HepG2 (cell line): Measurements from ENCODE around the gene FAM98A.

Experiments used
- CHD2 ChIP-seq: IDR thresholded peaks from 2 replicates; pipeline ENCODE4 v1.6.1; 2011; ENCODE audit warnings: low read depth, low read length, improper control_type of control experiment
- CREB1 ChIP-seq, 2 experiments: fragments of 450-650 bp in 1 of 2; IDR thresholded peaks; 2 replicates each; pipeline ENCODE4 v1.6.1; 2016 to 2017; ENCODE audit warnings: control low read depth in 1 of 2, mild to moderate bottlenecking in 1 of 2, missing compliant biosample characterization in 1 of 2, missing genetic modification characterization in 1 of 2
- FOXK2 ChIP-seq: fragments of 450-650 bp; IDR thresholded peaks from 2 replicates; pipeline ENCODE4 v1.6.1; 2016
- REPIN1 ChIP-seq: sonication (generic); formaldehyde crosslinking; IDR thresholded peaks from 2 replicates; pipeline ENCODE4 v1.8.0; 2022; ENCODE audit warnings: missing genetic modification reagents, low read depth, mild to moderate bottlenecking, borderline replicate concordance
- YY1 ChIP-seq: IDR thresholded peaks from 2 replicates; pipeline ENCODE4 v1.6.1; 2011; ENCODE audit warnings: low read length, low read depth, moderate library complexity, mild to moderate bottlenecking; ENCODE audit not compliant: insufficient read depth, insufficient replicate concordance
- ZNF589 ChIP-seq: sonication (generic); formaldehyde crosslinking; conservative IDR thresholded peaks from 2 replicates; pipeline ENCODE4 v1.8.0; 2022; ENCODE audit warnings: mild to moderate bottlenecking, moderate library complexity, missing genetic modification reagents
- ZNF782 ChIP-seq: sonication (generic); formaldehyde crosslinking; IDR thresholded peaks from 2 replicates; pipeline ENCODE4 v1.4.0; 2020; ENCODE audit warnings: missing genetic modification reagents, mild to moderate bottlenecking, borderline replicate concordance
- TF ChIP-seq, protein P1 (sequence below): sonication (generic); formaldehyde crosslinking; IDR thresholded peaks from 2 replicates; pipeline ENCODE4 v1.4.0; 2020; ENCODE audit warnings: missing genetic modification reagents
- TF ChIP-seq, protein P2 (sequence below): sonication (generic); formaldehyde crosslinking; IDR thresholded peaks from 2 replicates; pipeline ENCODE4 v1.5.1; 2020; ENCODE audit warnings: mild to moderate bottlenecking, missing genetic modification reagents, borderline replicate concordance
- TF ChIP-seq, protein P3 (sequence below): sonication (generic); formaldehyde crosslinking; IDR thresholded peaks from 2 replicates; pipeline ENCODE4 v1.8.1; 2023; ENCODE audit warnings: missing genetic modification reagents, inconsistent platforms, borderline replicate concordance
- TF ChIP-seq, protein P4 (sequence below), 2 experiments: fragments of 450-650 bp in 1 of 2; sonication (generic) in 1 of 2; formaldehyde crosslinking in 1 of 2; IDR thresholded peaks; 2 replicates each; pipeline versions ENCODE4 v1.6.1 to v1.8.0; 2016 to 2022; ENCODE audit warnings: antibody characterized with exemption in 1 of 2, mild to moderate bottlenecking in 1 of 2, missing genetic modification reagents in 1 of 2
- TF ChIP-seq, protein P5 (sequence below): sonication (generic); formaldehyde crosslinking; IDR thresholded peaks from 2 replicates; pipeline ENCODE4 v1.4.0; 2020; ENCODE audit warnings: missing genetic modification reagents, borderline replicate concordance

DNA sequence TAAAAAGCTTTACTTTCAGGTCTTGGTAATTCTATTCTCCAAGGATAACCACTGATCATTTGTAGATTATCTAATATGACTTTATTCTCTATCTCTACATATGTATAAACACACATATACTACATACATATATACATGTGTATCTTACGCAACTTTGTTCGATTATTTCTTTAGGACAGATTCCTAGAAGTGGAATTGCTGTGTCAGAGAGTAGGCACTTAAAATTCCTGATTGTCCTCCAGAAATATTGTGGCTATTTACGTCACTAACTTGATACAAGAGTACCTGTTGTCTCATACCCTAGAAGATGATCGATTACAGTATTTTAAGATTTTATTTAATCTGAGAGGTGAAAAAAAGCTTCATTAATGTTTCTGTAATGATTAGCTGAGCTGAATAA, 57.9 kb downstream of the FAM98A start:
- TF ChIP-seq FOXK2 (no peak), CHD2 (no peak), REPIN1 (CRISPR knock-in tag) (no peak), YY1 (no peak), CREB1 (IDR thresholded peaks at IDR 0.05) (no peak), CREB1 (CRISPR knock-in tag; IDR thresholded peaks at IDR 0.05) (no peak), ZNF589 (CRISPR knock-in tag) (no peak), ZNF782 (no peak)
- TF ChIP-seq, protein P1, sequence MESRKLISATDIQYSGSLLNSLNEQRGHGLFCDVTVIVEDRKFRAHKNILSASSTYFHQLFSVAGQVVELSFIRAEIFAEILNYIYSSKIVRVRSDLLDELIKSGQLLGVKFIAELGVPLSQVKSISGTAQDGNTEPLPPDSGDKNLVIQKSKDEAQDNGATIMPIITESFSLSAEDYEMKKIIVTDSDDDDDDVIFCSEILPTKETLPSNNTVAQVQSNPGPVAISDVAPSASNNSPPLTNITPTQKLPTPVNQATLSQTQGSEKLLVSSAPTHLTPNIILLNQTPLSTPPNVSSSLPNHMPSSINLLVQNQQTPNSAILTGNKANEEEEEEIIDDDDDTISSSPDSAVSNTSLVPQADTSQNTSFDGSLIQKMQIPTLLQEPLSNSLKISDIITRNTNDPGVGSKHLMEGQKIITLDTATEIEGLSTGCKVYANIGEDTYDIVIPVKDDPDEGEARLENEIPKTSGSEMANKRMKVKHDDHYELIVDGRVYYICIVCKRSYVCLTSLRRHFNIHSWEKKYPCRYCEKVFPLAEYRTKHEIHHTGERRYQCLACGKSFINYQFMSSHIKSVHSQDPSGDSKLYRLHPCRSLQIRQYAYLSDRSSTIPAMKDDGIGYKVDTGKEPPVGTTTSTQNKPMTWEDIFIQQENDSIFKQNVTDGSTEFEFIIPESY (CRISPR knock-in tag), result no peak
- TF ChIP-seq, protein P2, sequence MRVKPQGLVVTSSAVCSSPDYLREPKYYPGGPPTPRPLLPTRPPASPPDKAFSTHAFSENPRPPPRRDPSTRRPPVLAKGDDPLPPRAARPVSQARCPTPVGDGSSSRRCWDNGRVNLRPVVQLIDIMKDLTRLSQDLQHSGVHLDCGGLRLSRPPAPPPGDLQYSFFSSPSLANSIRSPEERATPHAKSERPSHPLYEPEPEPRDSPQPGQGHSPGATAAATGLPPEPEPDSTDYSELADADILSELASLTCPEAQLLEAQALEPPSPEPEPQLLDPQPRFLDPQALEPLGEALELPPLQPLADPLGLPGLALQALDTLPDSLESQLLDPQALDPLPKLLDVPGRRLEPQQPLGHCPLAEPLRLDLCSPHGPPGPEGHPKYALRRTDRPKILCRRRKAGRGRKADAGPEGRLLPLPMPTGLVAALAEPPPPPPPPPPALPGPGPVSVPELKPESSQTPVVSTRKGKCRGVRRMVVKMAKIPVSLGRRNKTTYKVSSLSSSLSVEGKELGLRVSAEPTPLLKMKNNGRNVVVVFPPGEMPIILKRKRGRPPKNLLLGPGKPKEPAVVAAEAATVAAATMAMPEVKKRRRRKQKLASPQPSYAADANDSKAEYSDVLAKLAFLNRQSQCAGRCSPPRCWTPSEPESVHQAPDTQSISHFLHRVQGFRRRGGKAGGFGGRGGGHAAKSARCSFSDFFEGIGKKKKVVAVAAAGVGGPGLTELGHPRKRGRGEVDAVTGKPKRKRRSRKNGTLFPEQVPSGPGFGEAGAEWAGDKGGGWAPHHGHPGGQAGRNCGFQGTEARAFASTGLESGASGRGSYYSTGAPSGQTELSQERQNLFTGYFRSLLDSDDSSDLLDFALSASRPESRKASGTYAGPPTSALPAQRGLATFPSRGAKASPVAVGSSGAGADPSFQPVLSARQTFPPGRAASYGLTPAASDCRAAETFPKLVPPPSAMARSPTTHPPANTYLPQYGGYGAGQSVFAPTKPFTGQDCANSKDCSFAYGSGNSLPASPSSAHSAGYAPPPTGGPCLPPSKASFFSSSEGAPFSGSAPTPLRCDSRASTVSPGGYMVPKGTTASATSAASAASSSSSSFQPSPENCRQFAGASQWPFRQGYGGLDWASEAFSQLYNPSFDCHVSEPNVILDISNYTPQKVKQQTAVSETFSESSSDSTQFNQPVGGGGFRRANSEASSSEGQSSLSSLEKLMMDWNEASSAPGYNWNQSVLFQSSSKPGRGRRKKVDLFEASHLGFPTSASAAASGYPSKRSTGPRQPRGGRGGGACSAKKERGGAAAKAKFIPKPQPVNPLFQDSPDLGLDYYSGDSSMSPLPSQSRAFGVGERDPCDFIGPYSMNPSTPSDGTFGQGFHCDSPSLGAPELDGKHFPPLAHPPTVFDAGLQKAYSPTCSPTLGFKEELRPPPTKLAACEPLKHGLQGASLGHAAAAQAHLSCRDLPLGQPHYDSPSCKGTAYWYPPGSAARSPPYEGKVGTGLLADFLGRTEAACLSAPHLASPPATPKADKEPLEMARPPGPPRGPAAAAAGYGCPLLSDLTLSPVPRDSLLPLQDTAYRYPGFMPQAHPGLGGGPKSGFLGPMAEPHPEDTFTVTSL, result no peak
- TF ChIP-seq, protein P3, sequence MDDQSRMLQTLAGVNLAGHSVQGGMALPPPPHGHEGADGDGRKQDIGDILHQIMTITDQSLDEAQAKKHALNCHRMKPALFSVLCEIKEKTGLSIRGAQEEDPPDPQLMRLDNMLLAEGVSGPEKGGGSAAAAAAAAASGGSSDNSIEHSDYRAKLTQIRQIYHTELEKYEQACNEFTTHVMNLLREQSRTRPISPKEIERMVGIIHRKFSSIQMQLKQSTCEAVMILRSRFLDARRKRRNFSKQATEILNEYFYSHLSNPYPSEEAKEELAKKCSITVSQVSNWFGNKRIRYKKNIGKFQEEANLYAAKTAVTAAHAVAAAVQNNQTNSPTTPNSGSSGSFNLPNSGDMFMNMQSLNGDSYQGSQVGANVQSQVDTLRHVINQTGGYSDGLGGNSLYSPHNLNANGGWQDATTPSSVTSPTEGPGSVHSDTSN (CRISPR knock-in tag), result no peak
- TF ChIP-seq, protein P4, sequence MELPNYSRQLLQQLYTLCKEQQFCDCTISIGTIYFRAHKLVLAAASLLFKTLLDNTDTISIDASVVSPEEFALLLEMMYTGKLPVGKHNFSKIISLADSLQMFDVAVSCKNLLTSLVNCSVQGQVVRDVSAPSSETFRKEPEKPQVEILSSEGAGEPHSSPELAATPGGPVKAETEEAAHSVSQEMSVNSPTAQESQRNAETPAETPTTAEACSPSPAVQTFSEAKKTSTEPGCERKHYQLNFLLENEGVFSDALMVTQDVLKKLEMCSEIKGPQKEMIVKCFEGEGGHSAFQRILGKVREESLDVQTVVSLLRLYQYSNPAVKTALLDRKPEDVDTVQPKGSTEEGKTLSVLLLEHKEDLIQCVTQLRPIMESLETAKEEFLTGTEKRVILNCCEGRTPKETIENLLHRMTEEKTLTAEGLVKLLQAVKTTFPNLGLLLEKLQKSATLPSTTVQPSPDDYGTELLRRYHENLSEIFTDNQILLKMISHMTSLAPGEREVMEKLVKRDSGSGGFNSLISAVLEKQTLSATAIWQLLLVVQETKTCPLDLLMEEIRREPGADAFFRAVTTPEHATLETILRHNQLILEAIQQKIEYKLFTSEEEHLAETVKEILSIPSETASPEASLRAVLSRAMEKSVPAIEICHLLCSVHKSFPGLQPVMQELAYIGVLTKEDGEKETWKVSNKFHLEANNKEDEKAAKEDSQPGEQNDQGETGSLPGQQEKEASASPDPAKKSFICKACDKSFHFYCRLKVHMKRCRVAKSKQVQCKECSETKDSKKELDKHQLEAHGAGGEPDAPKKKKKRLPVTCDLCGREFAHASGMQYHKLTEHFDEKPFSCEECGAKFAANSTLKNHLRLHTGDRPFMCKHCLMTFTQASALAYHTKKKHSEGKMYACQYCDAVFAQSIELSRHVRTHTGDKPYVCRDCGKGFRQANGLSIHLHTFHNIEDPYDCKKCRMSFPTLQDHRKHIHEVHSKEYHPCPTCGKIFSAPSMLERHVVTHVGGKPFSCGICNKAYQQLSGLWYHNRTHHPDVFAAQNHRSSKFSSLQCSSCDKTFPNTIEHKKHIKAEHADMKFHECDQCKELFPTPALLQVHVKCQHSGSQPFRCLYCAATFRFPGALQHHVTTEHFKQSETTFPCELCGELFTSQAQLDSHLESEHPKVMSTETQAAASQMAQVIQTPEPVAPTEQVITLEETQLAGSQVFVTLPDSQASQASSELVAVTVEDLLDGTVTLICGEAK (IDR thresholded peaks at IDR 0.05), result no peak
- TF ChIP-seq, protein P4 (CRISPR knock-in tag; IDR thresholded peaks at IDR 0.05), result no peak
- TF ChIP-seq, protein P5, sequence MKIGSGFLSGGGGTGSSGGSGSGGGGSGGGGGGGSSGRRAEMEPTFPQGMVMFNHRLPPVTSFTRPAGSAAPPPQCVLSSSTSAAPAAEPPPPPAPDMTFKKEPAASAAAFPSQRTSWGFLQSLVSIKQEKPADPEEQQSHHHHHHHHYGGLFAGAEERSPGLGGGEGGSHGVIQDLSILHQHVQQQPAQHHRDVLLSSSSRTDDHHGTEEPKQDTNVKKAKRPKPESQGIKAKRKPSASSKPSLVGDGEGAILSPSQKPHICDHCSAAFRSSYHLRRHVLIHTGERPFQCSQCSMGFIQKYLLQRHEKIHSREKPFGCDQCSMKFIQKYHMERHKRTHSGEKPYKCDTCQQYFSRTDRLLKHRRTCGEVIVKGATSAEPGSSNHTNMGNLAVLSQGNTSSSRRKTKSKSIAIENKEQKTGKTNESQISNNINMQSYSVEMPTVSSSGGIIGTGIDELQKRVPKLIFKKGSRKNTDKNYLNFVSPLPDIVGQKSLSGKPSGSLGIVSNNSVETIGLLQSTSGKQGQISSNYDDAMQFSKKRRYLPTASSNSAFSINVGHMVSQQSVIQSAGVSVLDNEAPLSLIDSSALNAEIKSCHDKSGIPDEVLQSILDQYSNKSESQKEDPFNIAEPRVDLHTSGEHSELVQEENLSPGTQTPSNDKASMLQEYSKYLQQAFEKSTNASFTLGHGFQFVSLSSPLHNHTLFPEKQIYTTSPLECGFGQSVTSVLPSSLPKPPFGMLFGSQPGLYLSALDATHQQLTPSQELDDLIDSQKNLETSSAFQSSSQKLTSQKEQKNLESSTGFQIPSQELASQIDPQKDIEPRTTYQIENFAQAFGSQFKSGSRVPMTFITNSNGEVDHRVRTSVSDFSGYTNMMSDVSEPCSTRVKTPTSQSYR (CRISPR knock-in tag), result no peak
